ENCODE data around the gene SMPD3.

DNA sequence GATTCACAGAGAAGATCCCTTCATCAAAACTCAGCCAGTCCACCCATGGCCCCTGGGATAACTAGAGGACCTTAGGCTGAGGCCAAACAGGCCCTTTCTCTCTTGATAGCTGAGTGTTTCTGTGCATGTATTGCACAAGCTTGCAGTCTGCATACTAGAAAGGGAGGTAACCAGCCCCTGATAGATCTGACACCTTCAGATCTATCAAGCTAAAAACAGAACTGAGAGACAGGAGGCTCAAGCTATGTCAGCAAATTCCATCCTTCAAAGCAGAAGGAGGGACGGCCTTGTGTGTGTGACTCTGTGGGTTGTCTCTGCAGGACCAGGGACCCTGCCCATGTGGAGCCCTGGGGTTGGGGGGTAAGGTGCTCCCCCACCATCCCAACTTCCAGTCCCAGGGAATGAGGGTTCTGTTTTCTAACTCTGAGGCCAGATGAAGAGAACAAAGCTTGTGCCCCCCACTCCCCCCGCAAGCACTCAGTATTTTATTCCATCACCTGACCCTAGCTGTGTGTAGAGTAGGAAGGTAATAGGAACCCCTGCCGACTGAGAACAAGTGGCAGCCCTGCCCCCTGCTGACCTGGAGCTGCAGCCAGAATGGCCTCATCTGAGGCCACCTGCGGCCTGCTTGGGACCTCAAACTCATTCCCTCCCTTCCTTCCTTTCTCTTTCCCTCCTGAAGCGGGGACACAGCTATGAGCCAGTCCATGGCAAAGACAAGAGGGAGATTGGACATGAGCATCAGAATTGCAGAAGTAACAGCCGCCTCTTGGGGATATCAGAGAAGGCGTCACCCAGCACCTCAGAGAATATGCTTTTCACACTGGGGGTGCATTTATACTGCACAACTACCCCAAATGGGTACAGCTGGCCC lies 63.8 kb downstream of the SMPD3 start:
- TF ChIP-seq, protein P1, sequence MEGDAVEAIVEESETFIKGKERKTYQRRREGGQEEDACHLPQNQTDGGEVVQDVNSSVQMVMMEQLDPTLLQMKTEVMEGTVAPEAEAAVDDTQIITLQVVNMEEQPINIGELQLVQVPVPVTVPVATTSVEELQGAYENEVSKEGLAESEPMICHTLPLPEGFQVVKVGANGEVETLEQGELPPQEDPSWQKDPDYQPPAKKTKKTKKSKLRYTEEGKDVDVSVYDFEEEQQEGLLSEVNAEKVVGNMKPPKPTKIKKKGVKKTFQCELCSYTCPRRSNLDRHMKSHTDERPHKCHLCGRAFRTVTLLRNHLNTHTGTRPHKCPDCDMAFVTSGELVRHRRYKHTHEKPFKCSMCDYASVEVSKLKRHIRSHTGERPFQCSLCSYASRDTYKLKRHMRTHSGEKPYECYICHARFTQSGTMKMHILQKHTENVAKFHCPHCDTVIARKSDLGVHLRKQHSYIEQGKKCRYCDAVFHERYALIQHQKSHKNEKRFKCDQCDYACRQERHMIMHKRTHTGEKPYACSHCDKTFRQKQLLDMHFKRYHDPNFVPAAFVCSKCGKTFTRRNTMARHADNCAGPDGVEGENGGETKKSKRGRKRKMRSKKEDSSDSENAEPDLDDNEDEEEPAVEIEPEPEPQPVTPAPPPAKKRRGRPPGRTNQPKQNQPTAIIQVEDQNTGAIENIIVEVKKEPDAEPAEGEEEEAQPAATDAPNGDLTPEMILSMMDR (IDR thresholded peaks at IDR 0.05 in 2 of 3, conservative IDR thresholded peaks at IDR 0.05 in 1 of 3; ENCODE audit: borderline replicate concordance in 1 of 3, insufficient read depth in 1 of 3, low read depth in 2 of 3, low read length in 2 of 3): no peak
- TF ChIP-seq YY1 (IDR thresholded peaks at IDR 0.05; ENCODE audit: extremely low read depth, insufficient replicate concordance, low read depth, low read length) (no peak), POLR2A (IDR thresholded peaks at IDR 0.05; ENCODE audit: borderline replicate concordance, extremely low read depth, insufficient read depth, insufficient read length) (no peak), RAD21 (IDR thresholded peaks at IDR 0.05; ENCODE audit: low read depth) (no peak), POLR2AphosphoS5 (IDR thresholded peaks at IDR 0.05; ENCODE audit: low read depth, low read length) (no peak), EZH2phosphoT487 (IDR thresholded peaks at IDR 0.05; ENCODE audit: borderline replicate concordance) (no peak), SRF (IDR thresholded peaks at IDR 0.05; ENCODE audit: low read depth) (no peak), CEBPB (IDR thresholded peaks at IDR 0.05; ENCODE audit: low read depth) (no peak), ZFX (IDR thresholded peaks at IDR 0.05) (no peak), TCF7L2 (IDR thresholded peaks at IDR 0.05; ENCODE audit: borderline replicate concordance, extremely low read depth, insufficient read depth, insufficient read length) (no peak), EZH2 (IDR thresholded peaks at IDR 0.05) (no peak), FOSL1 (IDR thresholded peaks at IDR 0.05; ENCODE audit: low read depth) (no peak)
- TF ChIP-seq, protein P2, sequence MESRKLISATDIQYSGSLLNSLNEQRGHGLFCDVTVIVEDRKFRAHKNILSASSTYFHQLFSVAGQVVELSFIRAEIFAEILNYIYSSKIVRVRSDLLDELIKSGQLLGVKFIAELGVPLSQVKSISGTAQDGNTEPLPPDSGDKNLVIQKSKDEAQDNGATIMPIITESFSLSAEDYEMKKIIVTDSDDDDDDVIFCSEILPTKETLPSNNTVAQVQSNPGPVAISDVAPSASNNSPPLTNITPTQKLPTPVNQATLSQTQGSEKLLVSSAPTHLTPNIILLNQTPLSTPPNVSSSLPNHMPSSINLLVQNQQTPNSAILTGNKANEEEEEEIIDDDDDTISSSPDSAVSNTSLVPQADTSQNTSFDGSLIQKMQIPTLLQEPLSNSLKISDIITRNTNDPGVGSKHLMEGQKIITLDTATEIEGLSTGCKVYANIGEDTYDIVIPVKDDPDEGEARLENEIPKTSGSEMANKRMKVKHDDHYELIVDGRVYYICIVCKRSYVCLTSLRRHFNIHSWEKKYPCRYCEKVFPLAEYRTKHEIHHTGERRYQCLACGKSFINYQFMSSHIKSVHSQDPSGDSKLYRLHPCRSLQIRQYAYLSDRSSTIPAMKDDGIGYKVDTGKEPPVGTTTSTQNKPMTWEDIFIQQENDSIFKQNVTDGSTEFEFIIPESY (IDR thresholded peaks at IDR 0.05; ENCODE audit: extremely low read depth, insufficient replicate concordance, low read length): no peak
- TF ChIP-seq, protein P3, sequence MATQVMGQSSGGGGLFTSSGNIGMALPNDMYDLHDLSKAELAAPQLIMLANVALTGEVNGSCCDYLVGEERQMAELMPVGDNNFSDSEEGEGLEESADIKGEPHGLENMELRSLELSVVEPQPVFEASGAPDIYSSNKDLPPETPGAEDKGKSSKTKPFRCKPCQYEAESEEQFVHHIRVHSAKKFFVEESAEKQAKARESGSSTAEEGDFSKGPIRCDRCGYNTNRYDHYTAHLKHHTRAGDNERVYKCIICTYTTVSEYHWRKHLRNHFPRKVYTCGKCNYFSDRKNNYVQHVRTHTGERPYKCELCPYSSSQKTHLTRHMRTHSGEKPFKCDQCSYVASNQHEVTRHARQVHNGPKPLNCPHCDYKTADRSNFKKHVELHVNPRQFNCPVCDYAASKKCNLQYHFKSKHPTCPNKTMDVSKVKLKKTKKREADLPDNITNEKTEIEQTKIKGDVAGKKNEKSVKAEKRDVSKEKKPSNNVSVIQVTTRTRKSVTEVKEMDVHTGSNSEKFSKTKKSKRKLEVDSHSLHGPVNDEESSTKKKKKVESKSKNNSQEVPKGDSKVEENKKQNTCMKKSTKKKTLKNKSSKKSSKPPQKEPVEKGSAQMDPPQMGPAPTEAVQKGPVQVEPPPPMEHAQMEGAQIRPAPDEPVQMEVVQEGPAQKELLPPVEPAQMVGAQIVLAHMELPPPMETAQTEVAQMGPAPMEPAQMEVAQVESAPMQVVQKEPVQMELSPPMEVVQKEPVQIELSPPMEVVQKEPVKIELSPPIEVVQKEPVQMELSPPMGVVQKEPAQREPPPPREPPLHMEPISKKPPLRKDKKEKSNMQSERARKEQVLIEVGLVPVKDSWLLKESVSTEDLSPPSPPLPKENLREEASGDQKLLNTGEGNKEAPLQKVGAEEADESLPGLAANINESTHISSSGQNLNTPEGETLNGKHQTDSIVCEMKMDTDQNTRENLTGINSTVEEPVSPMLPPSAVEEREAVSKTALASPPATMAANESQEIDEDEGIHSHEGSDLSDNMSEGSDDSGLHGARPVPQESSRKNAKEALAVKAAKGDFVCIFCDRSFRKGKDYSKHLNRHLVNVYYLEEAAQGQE (IDR thresholded peaks at IDR 0.05; ENCODE audit: low read depth): no peak

Data from HCT116 (cell line).